Breast epithelium (tissue), 4 donors: Measurements from ENCODE around the gene MYH9. TPM values are rescaled to one million over a fixed set of nuclear protein-coding genes. Genes with fewer than 3 reads are reported as not detected.
"Not testable (repeated sequence)": the region's sequence is repeated elsewhere in the genome, so short reads cannot be mapped to it uniquely, and the experiment has no call there.

ENCODE experiments used
- DNase-seq, 2 donors: peaks; one replicate each; pipeline ENCODE4 v3.0.0-alpha.2; 2019; ENCODE audit warnings: low spot score in 2 of 2
- H3K27ac ChIP-seq, 2 donors: fragments of 200-600 bp; sonication (generic) in 1 of 2; one replicate each; pipeline ENCODE4 v1.5.1; 2016 to 2019; ENCODE audit warnings: mild to moderate bottlenecking in 1 of 2
- H3K27me3 ChIP-seq, 2 donors: fragments of 200-600 bp; sonication (generic) in 1 of 2; one replicate each; pipeline versions ENCODE4 v1.5.1 to v1.6.0; 2017 to 2019; ENCODE audit warnings: control low read depth in 1 of 2, mild to moderate bottlenecking in 1 of 2
- H3K36me3 ChIP-seq: fragments of 200-600 bp; one replicate; pipeline ENCODE4 v1.5.1; 2019
- H3K4me1 ChIP-seq, 2 donors: fragments of 200-600 bp; sonication (generic); one replicate each; pipeline ENCODE4 v1.5.1; 2016 to 2019; ENCODE audit warnings: control low read depth in 1 of 2
- H3K4me3 ChIP-seq, 3 donors: fragments of 200-600 bp; sonication (generic); 1 replicate in 2 of 3; 2 replicates in 1 of 3; pipeline ENCODE4 v1.5.1; 2016 to 2019; ENCODE audit warnings: mild to moderate bottlenecking in 3 of 3, moderate library complexity in 2 of 3
- H3K9me3 ChIP-seq, 2 donors: fragments of 200-600 bp; sonication (generic) in 1 of 2; one replicate each; pipeline ENCODE4 v1.5.1; 2016 to 2019; ENCODE audit warnings: control low read depth in 1 of 2
- POLR2A ChIP-seq: fragments of 450-650 bp; IDR thresholded peaks from one replicate; pipeline ENCODE4 v1.6.1; 2016; ENCODE audit warnings: antibody characterized with exemption, mild to moderate bottlenecking, moderate library complexity
- POLR2AphosphoS5 ChIP-seq, 3 donors: sonication (generic); formaldehyde crosslinking; IDR thresholded peaks; one replicate each; pipeline ENCODE4 v1.6.1; 2017; ENCODE audit warnings: antibody characterized with exemption in 3 of 3
- intact Hi-C: fragments of 100-400 bp; cut with DNase I; formaldehyde crosslinking; loops from one replicate; pipeline ENCODE4 v1.15.1; 2023; ENCODE audit warnings: low total_unique reads
- total RNA-seq, 3 donors: library from RNA; depleted of rRNA; stranded (reverse); fragments of >200 nt; gene quantifications; one replicate each; pipeline ENCODE4 v1.1.0, GENCODE V29; 2016
- TF ChIP-seq, protein P1 (sequence below), 3 donors: fragments of 450-650 bp; IDR thresholded peaks; one replicate each; pipeline ENCODE4 v1.5.1; 2016 to 2017; ENCODE audit warnings: antibody characterized with exemption in 3 of 3, mild to moderate bottlenecking in 3 of 3, moderate library complexity in 3 of 3

MYH9 gene
- total RNA-seq, 3 donors from 2014 or later, result 169 to 392 (median 268) TPM

DNA sequence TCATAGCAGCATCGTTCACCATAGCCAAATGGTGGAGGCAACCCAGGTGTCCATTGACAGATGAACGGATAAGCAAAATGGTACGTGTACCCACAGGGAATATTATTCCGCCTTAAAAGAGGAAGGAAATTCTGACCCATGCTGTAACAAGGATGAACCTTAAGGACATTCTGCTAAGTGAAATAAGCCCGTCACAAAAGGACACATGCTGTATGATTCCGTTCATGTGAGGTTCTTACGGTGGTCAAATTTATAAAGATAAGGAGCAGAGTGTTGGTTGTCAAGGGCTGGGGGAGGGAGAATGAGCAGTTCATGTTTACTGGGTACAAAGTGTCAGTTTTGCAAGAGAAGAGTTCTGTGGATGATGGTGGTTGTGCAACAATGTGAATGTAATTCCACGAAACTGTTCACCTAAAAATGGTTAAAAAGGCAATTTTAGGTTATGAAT lies 108.5 kb downstream of the MYH9 start:
- intact Hi-C loops, result no loop called here
- DNase-seq, result no peak
- no peaks in the 10 kb centered on the region for H3K4me1 ChIP-seq
- H3K27me3 ChIP-seq, result no peaks in the 10 kb centered on the region
- no peak overlapping the region for H3K4me3 ChIP-seq
- TF ChIP-seq POLR2A (no peak), POLR2AphosphoS5 (IDR thresholded peaks at IDR 0.05) (no peak)
- TF ChIP-seq, protein P1, sequence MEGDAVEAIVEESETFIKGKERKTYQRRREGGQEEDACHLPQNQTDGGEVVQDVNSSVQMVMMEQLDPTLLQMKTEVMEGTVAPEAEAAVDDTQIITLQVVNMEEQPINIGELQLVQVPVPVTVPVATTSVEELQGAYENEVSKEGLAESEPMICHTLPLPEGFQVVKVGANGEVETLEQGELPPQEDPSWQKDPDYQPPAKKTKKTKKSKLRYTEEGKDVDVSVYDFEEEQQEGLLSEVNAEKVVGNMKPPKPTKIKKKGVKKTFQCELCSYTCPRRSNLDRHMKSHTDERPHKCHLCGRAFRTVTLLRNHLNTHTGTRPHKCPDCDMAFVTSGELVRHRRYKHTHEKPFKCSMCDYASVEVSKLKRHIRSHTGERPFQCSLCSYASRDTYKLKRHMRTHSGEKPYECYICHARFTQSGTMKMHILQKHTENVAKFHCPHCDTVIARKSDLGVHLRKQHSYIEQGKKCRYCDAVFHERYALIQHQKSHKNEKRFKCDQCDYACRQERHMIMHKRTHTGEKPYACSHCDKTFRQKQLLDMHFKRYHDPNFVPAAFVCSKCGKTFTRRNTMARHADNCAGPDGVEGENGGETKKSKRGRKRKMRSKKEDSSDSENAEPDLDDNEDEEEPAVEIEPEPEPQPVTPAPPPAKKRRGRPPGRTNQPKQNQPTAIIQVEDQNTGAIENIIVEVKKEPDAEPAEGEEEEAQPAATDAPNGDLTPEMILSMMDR (IDR thresholded peaks at IDR 0.05), result no peak
- no peaks in the 10 kb centered on the region for H3K36me3 ChIP-seq
- H3K27ac ChIP-seq, result peak overlapping the region; percentile 40 to 50
- no peaks in the 10 kb centered on the region for H3K9me3 ChIP-seq

DNA sequence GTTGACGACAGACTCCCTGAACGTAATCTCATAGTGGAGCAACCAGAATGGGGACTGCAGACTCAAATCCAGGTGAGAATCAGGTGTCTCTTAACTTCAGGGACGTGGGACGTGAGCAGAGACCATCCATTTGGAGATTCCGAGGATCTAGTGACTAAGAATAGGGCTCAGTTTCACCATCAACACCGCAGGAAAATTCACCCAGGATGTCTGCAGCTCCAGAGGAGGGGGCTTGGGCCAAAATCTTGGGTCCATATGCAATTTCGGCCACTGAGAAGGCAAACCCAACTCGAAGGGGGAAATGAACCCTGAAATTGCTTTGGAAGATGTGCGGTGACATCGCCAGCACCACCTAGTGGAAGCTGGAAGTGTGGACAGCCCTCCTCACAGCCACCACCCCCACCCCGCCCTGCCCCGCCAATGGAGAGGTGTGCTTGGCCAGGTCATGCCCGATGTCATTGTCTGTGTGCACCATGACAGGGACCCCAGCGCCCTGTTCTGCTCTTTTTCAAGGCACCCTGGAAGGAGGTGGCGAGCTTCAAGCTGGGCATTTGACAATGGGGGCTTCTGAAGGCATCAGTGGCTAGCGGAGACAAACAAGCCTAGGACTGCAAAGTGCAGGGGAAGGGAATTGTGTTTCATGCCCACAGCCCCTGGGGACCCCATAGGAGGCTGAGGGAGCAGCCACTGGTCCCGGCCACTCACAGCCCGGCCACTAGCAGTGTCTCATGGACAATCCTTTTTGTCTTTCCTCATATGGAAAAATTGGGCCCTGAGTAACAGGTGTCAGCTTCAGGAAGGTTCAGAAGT lies 110.1 kb downstream of the MYH9 start:
- Histone ChIP-seq H3K36me3 (no peaks in the 10 kb centered on the region), H3K4me3 (no peak overlapping the region), H3K27ac (peak overlapping the region; percentile 40 to 50), H3K27me3 (no peaks in the 10 kb centered on the region), H3K4me1 (no peaks in the 10 kb centered on the region), H3K9me3 (no peaks in the 10 kb centered on the region)
- TF ChIP-seq POLR2AphosphoS5 (IDR thresholded peaks at IDR 0.05), result peak in 2 of 3 donors; percentile 31 to 44
- TF ChIP-seq, protein P1 (IDR thresholded peaks at IDR 0.05), result peak in 2 of 3 donors; percentile 69 to 77
- TF ChIP-seq POLR2A, result no peak
- intact Hi-C loops, result no loop called here
- DNase-seq, result no peak

DNA sequence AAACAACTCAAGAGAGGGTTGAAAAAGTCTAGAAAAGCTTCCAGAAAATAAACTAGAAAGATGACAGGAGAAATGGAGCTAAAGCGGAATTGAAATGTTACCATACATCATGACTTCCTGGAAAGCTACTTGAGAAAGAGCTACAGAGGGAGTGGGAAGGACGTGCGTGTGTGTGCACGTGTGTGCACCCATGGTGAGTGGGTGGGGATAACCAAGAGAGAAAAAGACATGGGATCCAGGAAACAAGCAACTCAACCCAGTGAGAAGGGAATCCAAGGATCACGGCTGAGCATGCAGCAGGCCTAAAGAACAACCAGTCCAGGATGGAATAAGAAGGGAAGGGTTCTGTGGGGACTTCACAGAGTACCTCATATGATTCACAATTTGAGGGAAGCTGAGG lies 113.2 kb downstream of the MYH9 start:
- Histone ChIP-seq H3K9me3 (no peaks in the 10 kb centered on the region), H3K27ac (no peak overlapping the region), H3K27me3 (no peaks in the 10 kb centered on the region), H3K4me1 (no peaks in the 10 kb centered on the region), H3K36me3 (no peaks in the 10 kb centered on the region), H3K4me3 (no peak overlapping the region)
- TF ChIP-seq, protein P1 (IDR thresholded peaks at IDR 0.05), result no peak
- TF ChIP-seq POLR2A, result no peak
- no peak for TF ChIP-seq POLR2AphosphoS5 (IDR thresholded peaks at IDR 0.05)
- intact Hi-C loops, result no loop called here
- DNase-seq, result no peak

DNA sequence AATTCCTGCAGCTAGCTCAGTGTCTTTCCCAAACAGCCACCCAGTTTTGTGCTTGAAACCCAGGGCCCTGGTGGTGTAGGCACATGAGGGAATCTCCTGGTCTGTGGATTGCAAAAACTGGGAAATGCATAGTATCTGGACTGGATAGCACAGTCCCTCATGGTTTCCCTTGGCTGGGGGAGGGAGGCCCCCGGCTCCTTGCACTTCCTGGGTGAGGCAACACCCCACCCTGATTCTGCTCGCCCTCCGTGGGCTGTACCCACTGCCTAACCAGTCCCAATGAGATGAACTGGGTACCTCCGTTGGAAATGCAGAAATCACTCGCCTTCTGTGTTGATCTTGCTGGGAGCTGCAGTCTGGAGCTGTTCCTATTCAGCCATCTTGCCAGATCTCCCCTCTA lies 115.8 kb downstream of the MYH9 start:
- H3K9me3 ChIP-seq, H3K27me3 ChIP-seq, DNase-seq, H3K27ac ChIP-seq, H3K4me3 ChIP-seq, intact Hi-C loops, H3K4me1 ChIP-seq, H3K36me3 ChIP-seq: not testable (repeated sequence)

DNA sequence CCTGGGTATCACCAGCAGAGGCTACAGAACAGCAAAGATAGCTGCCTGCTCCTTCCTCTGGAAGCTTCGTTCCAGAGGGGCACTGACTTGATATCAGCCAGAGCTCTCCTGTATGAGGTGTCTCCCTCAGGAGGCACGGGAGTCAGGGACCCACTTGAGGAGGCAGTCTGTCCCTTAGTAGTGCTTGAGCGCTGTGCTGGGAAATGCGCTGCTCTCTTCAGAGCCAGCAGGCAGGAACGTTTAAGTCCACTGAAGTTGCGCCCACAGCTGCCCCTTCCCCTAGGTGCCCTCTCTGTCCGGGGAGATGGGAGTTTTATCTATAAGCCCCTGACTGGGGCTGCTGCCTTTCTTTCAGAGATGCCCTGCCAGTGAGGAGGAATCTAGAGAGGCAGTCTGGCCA lies 116.5 kb downstream of the MYH9 start:
- H3K9me3 ChIP-seq, H3K27ac ChIP-seq, H3K27me3 ChIP-seq, H3K36me3 ChIP-seq, H3K4me3 ChIP-seq, intact Hi-C loops, DNase-seq, H3K4me1 ChIP-seq: not testable (repeated sequence)

DNA sequence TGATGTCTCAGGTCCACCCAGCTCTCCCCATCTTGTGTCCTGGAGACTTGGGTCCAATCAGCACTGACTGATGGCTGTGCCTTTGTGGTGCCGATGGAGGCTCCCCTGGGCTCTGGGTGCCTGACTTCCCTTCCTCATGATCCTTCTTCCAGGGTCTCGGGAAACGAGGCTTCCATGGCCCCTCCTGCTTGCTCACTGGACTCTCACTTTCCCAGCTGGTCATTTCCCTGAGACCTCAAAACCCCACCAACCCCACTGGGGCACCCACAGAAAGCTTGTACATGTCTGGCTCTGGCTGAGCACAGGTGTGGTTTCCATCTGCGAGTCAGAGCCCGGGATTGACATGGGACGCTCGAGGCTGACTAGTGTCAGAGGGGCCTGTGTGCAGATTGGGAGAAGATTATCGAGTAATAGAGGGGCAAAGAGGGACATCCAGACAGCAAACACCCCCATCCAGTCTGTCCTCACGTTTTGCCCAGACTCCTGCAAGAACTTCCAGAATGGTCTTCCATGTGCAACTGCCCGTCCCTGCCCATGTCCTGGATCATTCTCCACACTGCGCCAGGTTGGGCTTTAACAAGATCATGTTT lies 119.8 kb downstream of the MYH9 start:
- Histone ChIP-seq H3K27me3 (no peaks in the 10 kb centered on the region), H3K36me3 (no peaks in the 10 kb centered on the region), H3K9me3 (no peaks in the 10 kb centered on the region), H3K27ac (no peak overlapping the region), H3K4me1 (peaks cover 0 to under 1% of the 10 kb centered on the region in 2 donors), H3K4me3 (no peak overlapping the region)
- no peak for TF ChIP-seq POLR2A
- peak in 1 of 2 donors; percentile 35 for DNase-seq
- intact Hi-C loops, result no loop called here
